B cell (primary cell): ENCODE measurements around the gene MAP3K20.

ENCODE experiments used
- CTCF ChIP-seq: fragments of 200-600 bp; IDR thresholded peaks from one replicate; pipeline ENCODE4 v1.8.0; 2022; ENCODE audit warnings: antibody characterized with exemption, mild to moderate bottlenecking
- EZH2 ChIP-seq: IDR thresholded peaks from 2 replicates; pipeline ENCODE4 v1.6.1; 2012; ENCODE audit warnings: borderline replicate concordance, low read depth, mild to moderate bottlenecking, moderate library complexity, low read length; ENCODE audit not compliant: insufficient read depth, poor library complexity, severe bottlenecking

- no peak for TF ChIP-seq CTCF
- no peak for TF ChIP-seq EZH2
Observed at GRCh38 chr2:173033084-173033483, 42.6 kb upstream of the MAP3K20 start.
